B cell (primary cell): ENCODE measurements around the gene NDUFA13. TPM values are rescaled to one million over a fixed set of nuclear protein-coding genes. Genes with fewer than 3 reads are reported as not detected.

Experiments used
- ATAC-seq: fragments of 200-7000 bp; cut with Tn5 transposase; one replicate; pipeline ENCODE4 v1.10.0; 2021; ENCODE audit warnings: low read depth, mild to moderate bottlenecking, moderate number of reproducible peaks, moderate library complexity
- CTCF ChIA-PET: fragments of 350-600 bp; sonication (Branson Sonifier 250); formaldehyde crosslinking; loops from one replicate; lab custom pipeline; 2021; ENCODE audit warnings: antibody characterized with exemption, inconsistent platforms; lab: Charles Lee
- POLR2A ChIA-PET: fragments of 350-600 bp; sonication (Branson Sonifier 250); formaldehyde crosslinking; loops from one replicate; lab custom pipeline; 2021; ENCODE audit warnings: antibody characterized with exemption; lab: Charles Lee
- DNase-seq: peaks from one replicate; pipeline ENCODE4 v3.0.0; 2013
- H2AFZ ChIP-seq: 2 replicates; pipeline ENCODE4 v1.6.1; 2012; ENCODE audit warnings: mild to moderate bottlenecking, low read depth, low read length; ENCODE audit not compliant: insufficient read depth, poor library complexity, severe bottlenecking
- H3K27ac ChIP-seq, 2 donors: 1 replicate in 1 of 2; 2 replicates in 1 of 2; pipeline ENCODE4 v1.5.1; 2012 to 2013; ENCODE audit warnings: low read length in 2 of 2, mild to moderate bottlenecking in 2 of 2, moderate library complexity in 1 of 2
- H3K27me3 ChIP-seq, 4 experiments: fragments of 200-600 bp in 1 of 4; sonication (generic) in 1 of 4; replicated peaks in 1 of 4; 1 replicate in 2 of 4; 2 replicates in 2 of 4; pipeline versions ENCODE4 v1.6.1 to v1.7.0; 2013 to 2016; ENCODE audit warnings: low read length in 3 of 4, mild to moderate bottlenecking in 2 of 4, mixed read lengths in 1 of 4, moderate library complexity in 1 of 4; ENCODE audit not compliant: insufficient read depth in 4 of 4, control insufficient read depth in 3 of 4; ENCODE audit errors: control extremely low read depth in 1 of 4
- H3K36me3 ChIP-seq, 2 experiments: replicated peaks in 1 of 2; 1 replicate in 1 of 2; 2 replicates in 1 of 2; pipeline versions ENCODE4 v1.6.1 to v1.7.1; 2013; ENCODE audit warnings: low read length in 1 of 2; ENCODE audit not compliant: insufficient read depth in 2 of 2, control insufficient read depth in 1 of 2; ENCODE audit errors: control extremely low read depth in 1 of 2, extremely low read depth in 1 of 2
- H3K4me1 ChIP-seq, 2 donors: fragments of 200-600 bp in 1 of 2; sonication (generic) in 1 of 2; 1 replicate in 1 of 2; 2 replicates in 1 of 2; pipeline versions ENCODE4 v1.5.1 to v1.6.1; 2013 to 2017; ENCODE audit warnings: low read length in 2 of 2; ENCODE audit not compliant: control insufficient read depth in 2 of 2, insufficient read depth in 2 of 2
- H3K4me2 ChIP-seq: replicated peaks from 2 replicates; pipeline ENCODE3; 2012; ENCODE audit warnings: mild to moderate bottlenecking, low read depth, low read length; ENCODE audit not compliant: poor library complexity, severe bottlenecking
- H3K4me3 ChIP-seq, 5 experiments: fragments of 200-600 bp in 1 of 5; sonication (generic) in 1 of 5; 1 replicate in 3 of 5; 2 replicates in 2 of 5; pipeline versions ENCODE4 v1.5.1 to v1.7.0; 2011 to 2016; ENCODE audit warnings: low read length in 4 of 5, mild to moderate bottlenecking in 4 of 5, low read depth in 2 of 5, control low read depth in 1 of 5, moderate library complexity in 1 of 5; ENCODE audit not compliant: insufficient read depth in 1 of 5; ENCODE audit errors: control extremely low read depth in 1 of 5, extremely low read depth in 1 of 5
- H3K79me2 ChIP-seq: fragments of 200-600 bp; sonication (generic); one replicate; pipeline ENCODE4 v1.6.0; 2016; ENCODE audit warnings: low read length; ENCODE audit not compliant: control insufficient read depth, insufficient read depth
- H3K9ac ChIP-seq: fragments of 200-600 bp; sonication (generic); 2 replicates; pipeline ENCODE4 v1.6.1; 2017; ENCODE audit warnings: mild to moderate bottlenecking, low read length, moderate library complexity
- H3K9me3 ChIP-seq, 3 donors: one replicate each; pipeline versions ENCODE4 v1.6.1 to v1.7.1; 2013; ENCODE audit warnings: low read length in 2 of 3; ENCODE audit not compliant: control insufficient read depth in 2 of 3, insufficient read depth in 1 of 3; ENCODE audit errors: control extremely low read depth in 1 of 3
- H4K20me1 ChIP-seq: 2 replicates; pipeline ENCODE4 v1.6.0; 2012; ENCODE audit warnings: mild to moderate bottlenecking, low read length; ENCODE audit not compliant: insufficient read depth, control insufficient read depth, poor library complexity, severe bottlenecking
- H3K27ac Mint-ChIP-seq: one replicate; pipeline ENCODE4 v1.8.0; 2021; ENCODE audit warnings: mixed read lengths
- H3K27me3 Mint-ChIP-seq: one replicate; pipeline ENCODE4 v1.8.0; 2021; ENCODE audit warnings: mixed read lengths
- H3K4me1 Mint-ChIP-seq: one replicate; pipeline ENCODE4 v1.8.0; 2021; ENCODE audit warnings: mixed read lengths
- H3K4me3 Mint-ChIP-seq: one replicate; pipeline ENCODE4 v1.8.0; 2021; ENCODE audit warnings: mixed read lengths
- H3K9me3 Mint-ChIP-seq: one replicate; pipeline ENCODE4 v1.8.0; 2022; ENCODE audit warnings: mixed read lengths; ENCODE audit not compliant: insufficient read depth
- CTCF ChIP-seq: fragments of 200-600 bp; IDR thresholded peaks from one replicate; pipeline ENCODE4 v1.8.0; 2022; ENCODE audit warnings: antibody characterized with exemption, mild to moderate bottlenecking
- EZH2 ChIP-seq: IDR thresholded peaks from 2 replicates; pipeline ENCODE4 v1.6.1; 2012; ENCODE audit warnings: borderline replicate concordance, low read depth, mild to moderate bottlenecking, moderate library complexity, low read length; ENCODE audit not compliant: insufficient read depth, poor library complexity, severe bottlenecking
- WGBS: methylation state at CpG from one replicate; pipeline ENCODE4 v1.1.5; 2013; ENCODE audit warnings: missing lambda C conversion rate; ENCODE audit not compliant: insufficient coverage; 5-methylcytosine and 5-hydroxymethylcytosine counted together
- intact Hi-C: fragments of 100-400 bp; cut with micrococcal nuclease; formaldehyde crosslinking; loops from one replicate; pipeline ENCODE4 v1.10.0; 2022
- polyA plus RNA-seq: library from polyadenylated mRNA; depleted of rRNA; stranded (reverse); fragments of >200 nt; gene quantifications from 2 replicates; pipeline ENCODE4 v1.2.3, GENCODE V29; 2012
- total RNA-seq, 2 donors: library from RNA; stranded (reverse); fragments of 120-200 nt in 1 of 2; gene quantifications; 1 replicate in 1 of 2; 2 replicates in 1 of 2; pipeline versions ENCODE4 v1.2.3 to v1.2.4, GENCODE V29; 2013 to 2022

The NDUFA13 gene
- total and polyA plus RNA-seq, 2 donors (not counting 1 experiment from before 2014, with no cell fraction given), result 188 to 195 TPM

- 89% methylated on average over 10 of the region's 11 CpGs for WGBS
- H3K4me3 Mint-ChIP-seq, result no peak overlapping the region
- intact Hi-C loops, result no loop called here
- H3K4me2 ChIP-seq, result no peak overlapping the region
- H3K4me1 ChIP-seq, result peaks cover 11 to 31% of the 10 kb centered on the region in 2 donors
- H3K27me3 ChIP-seq, result no peaks in the 10 kb centered on the region
- ChIA-PET POLR2A (interaction anchor here (1.1 kb wide), 2 partner anchors 99 to 114 kb away, joined by 3 to 13 read pairs; partner anchors contain the start of gene GMIP), CTCF (interaction anchor here (0.6 to 7.5 kb wide), 5 partner anchors 9 to 429 kb away, joined by 3 to 88 read pairs (median 5); partner anchors contain the start of gene GMIP)
- H3K4me1 Mint-ChIP-seq, result peaks cover 15% of the 10 kb centered on the region
- H3K27ac Mint-ChIP-seq, result peak overlapping the region; percentile 59
- no peak for TF ChIP-seq CTCF
- TF ChIP-seq EZH2, result no peak
- H3K27me3 Mint-ChIP-seq, result no peaks in the 10 kb centered on the region
- ATAC-seq (no peak), DNase-seq (no peak)
- H3K9me3 ChIP-seq, result peaks cover 0 to 3% (median 0%) of the 10 kb centered on the region in 3 donors
- H3K4me3 ChIP-seq, result no peak overlapping the region
- no peak overlapping the region for H3K27ac ChIP-seq
- peaks cover 21% of the 10 kb centered on the region for H3K79me2 ChIP-seq
- H3K36me3 ChIP-seq, result peaks cover 0 to 22% of the 10 kb centered on the region in 2 experiments
- H4K20me1 ChIP-seq, result peaks cover 24% of the 10 kb centered on the region
- H3K9ac ChIP-seq, result no peak overlapping the region
- H2AFZ ChIP-seq, result no peak overlapping the region
- H3K9me3 Mint-ChIP-seq, result no peaks in the 10 kb centered on the region
Observed at GRCh38 chr19:19529783-19530422, 13.9 kb downstream of the NDUFA13 start.

- H3K4me1 ChIP-seq, result peaks cover 11 to 26% of the 10 kb centered on the region in 2 donors
- ATAC-seq, result no peak
- intact Hi-C loops, result no loop called here
- H3K79me2 ChIP-seq, result peaks cover 16% of the 10 kb centered on the region
- H2AFZ ChIP-seq, result no peak overlapping the region
- no peak for DNase-seq
- peaks cover 0 to 3% (median 0%) of the 10 kb centered on the region in 3 donors for H3K9me3 ChIP-seq
- WGBS, result 90% methylated on average over 2 of the region's 9 CpGs
- H3K4me2 ChIP-seq, result no peak overlapping the region
- H3K36me3 ChIP-seq, result peaks cover 0 to 22% of the 10 kb centered on the region in 2 experiments
- H3K27ac Mint-ChIP-seq, result no peak overlapping the region
- no peaks in the 10 kb centered on the region for H3K27me3 Mint-ChIP-seq
- no peak overlapping the region for H3K27ac ChIP-seq
- H3K4me1 Mint-ChIP-seq, result peaks cover 11% of the 10 kb centered on the region
- H3K9me3 Mint-ChIP-seq, result no peaks in the 10 kb centered on the region
- H3K4me3 ChIP-seq, result no peak overlapping the region
- ChIA-PET POLR2A (no interaction called here), CTCF (interaction anchor here (0.6 to 7.5 kb wide), 5 partner anchors 9 to 428 kb away, joined by 3 to 88 read pairs (median 5); partner anchors contain the start of gene GMIP)
- no peaks in the 10 kb centered on the region for H3K27me3 ChIP-seq
- peaks cover 19% of the 10 kb centered on the region for H4K20me1 ChIP-seq
- no peak overlapping the region for H3K9ac ChIP-seq
- TF ChIP-seq CTCF (no peak), EZH2 (no peak)
- no peak overlapping the region for H3K4me3 Mint-ChIP-seq
Observed at GRCh38 chr19:19530423-19530804, 14.4 kb downstream of the NDUFA13 start.
